ENCODE measurements around the gene CCDC167.

The CCDC167 gene

DNA sequence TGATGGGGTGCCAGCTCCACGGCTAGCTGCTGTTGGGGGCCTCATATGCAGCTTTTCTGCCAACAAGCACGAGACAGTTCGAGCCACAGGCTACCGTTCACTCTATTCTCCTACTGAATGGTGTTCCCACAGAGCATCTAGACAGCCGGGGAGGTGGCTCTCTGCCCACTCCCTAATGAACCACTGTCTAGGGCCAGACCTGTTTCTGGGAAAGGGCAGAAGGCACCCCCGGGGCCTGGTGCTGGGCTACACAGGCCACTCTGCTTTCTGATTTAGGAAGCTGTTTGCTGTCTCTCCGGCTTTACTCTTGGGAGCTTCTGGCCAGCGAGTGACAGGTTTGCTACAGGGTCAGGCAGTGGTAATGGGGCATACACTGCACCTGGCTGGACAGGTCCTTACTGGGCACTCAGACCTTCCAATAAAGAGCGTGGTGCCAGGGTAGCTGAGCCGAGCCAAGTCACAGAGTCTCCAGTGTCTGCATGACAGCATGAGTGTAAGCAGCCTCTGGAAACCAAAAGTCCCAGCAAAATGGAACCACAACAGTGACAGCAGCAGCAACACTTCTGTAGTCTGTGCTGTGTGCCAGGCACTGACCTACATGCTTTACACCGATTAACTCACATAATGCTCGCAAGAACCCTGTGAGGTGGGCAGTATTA is 8.4 kb downstream of the CCDC167 start:
- in situ Hi-C loops (cut with HindIII; ENCODE audit: low sequenced_read_pairs), result no loop called here

DNA sequence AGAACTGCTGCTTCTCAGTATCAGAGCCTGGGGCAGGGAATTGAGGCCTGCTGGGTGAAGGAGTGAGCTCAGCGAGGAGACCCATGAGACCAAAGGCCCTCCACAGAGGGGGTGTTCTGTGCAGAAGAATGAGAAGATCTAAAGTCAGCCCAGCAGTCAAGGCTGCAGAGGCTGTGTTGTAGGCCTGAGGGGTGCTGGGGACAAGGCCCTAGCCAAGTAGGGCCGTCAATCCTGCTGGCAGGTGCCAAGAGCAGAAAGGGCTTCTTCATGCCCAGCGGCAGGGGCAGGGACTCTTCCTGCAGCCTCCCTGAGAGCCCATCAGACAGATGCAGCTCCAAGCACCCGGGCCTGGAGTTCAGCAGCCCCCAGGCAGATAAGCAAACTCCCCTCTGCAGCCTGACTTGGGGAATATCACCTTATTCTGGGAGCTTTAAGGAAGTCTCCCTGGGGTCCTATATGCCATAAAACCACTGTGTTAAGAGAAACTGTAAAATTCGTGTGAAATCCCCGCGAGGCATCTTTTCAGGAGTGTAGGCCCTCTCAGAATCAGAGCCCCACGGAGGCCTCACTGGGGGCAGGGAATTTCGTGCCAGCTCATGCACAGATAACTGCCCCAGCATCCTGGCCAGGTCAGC is 9.0 kb downstream of the CCDC167 start:
- in situ Hi-C loops (cut with HindIII; ENCODE audit: low sequenced_read_pairs), result no loop called here

GRCh38 chr6:37489697-37490336 is 9.9 kb downstream of the CCDC167 start:
- in situ Hi-C loops (cut with HindIII; ENCODE audit: low sequenced_read_pairs), result no loop called here

- in situ Hi-C loops (cut with HindIII; ENCODE audit: low sequenced_read_pairs), result no loop called here
Measured at GRCh38 chr6:37488476-37488875, 11.2 kb downstream of the CCDC167 start.

- in situ Hi-C loops (cut with HindIII; ENCODE audit: low sequenced_read_pairs), result no loop called here
Measured at GRCh38 chr6:37487591-37488380, 11.9 kb downstream of the CCDC167 start.

GRCh38 chr6:37486121-37486839 is 13.4 kb downstream of the CCDC167 start:
- in situ Hi-C loops (cut with HindIII; ENCODE audit: low sequenced_read_pairs), result no loop called here

DNA sequence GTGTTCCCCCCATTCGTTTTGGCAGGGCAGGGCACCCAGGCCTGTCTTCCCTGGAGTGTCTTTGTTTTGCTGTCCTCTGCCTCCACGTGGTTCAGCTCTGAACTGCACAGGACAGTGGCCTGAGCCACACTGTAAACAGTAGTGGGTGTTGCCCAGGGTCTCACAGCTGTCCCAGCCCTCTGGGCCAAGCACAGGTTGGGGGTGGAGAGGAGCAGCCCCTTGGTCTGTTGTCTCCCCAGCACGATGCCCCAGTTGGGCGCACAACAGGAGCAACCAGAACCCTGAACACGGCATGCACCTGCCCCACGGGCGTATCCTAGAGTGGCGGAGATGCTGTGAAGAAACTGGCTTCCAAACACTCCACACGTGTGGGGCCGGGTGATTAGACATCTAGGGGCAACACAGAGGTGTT is 14.4 kb downstream of the CCDC167 start:
- in situ Hi-C loops (cut with HindIII; ENCODE audit: low sequenced_read_pairs), result no loop called here

DNA sequence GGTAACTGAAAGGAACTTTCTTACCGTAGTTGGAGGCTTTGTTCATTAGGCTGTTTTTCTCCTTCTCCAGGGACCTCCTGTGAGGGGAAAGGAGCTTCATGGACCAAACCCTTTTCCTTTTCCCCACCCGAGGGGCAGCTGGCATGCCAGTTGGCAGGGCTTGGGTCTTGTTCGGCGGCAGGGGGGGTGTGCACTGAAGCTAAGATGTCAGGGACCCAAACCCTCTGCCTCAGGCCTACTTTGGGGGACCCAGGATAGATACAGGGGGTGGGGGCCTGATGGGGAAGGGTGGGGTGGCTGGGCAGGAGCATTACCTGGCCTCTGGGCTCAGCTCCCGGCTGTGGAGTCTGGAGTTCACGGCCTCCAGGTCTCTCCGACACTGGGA is 14.9 kb downstream of the CCDC167 start:
- in situ Hi-C loops (cut with HindIII; ENCODE audit: low sequenced_read_pairs), result no loop called here

GRCh38 chr6:37483917-37484785 is 15.5 kb downstream of the CCDC167 start:
- in situ Hi-C loops (cut with HindIII; ENCODE audit: low sequenced_read_pairs), result no loop called here

GRCh38 chr6:37483252-37483901 is 16.3 kb downstream of the CCDC167 start:
- in situ Hi-C loops (cut with HindIII; ENCODE audit: low sequenced_read_pairs), result no loop called here

DNA sequence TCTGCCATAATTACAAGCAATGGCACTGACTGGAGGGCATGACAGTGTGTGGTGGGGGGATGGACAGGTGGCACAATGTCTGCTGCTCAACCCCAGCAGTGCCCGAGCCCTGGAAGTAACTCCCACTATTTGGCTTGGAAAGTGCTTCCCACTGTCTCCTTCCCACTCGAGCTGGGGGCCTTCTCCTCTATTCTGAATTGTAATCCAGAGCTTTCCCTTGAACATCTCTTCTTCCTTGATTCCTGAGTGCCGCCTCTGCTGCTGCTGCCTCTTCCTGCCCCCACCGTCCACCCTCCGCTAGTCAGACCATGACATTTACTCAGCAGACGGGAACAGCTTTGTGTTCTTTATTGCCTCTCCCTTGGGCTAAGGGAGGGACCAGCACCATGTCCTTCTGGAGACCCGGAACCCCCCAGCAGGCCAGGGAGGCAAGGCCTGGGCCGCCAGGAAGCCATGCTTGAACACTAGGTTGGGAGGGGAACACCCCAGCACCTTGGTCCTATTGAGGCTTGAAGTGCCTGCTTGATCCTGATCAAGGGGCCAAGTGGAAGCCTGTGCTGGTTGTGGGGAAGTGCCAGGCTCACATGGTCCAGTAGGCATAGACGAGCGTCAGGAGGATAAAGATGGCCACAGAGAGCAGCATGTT is 17.0 kb downstream of the CCDC167 start:
- in situ Hi-C loops (cut with HindIII; ENCODE audit: low sequenced_read_pairs), result no loop called here

- in situ Hi-C loops (cut with HindIII; ENCODE audit: low sequenced_read_pairs), result no loop called here
Measured at GRCh38 chr6:37481711-37482605, 17.7 kb downstream of the CCDC167 start.

DNA sequence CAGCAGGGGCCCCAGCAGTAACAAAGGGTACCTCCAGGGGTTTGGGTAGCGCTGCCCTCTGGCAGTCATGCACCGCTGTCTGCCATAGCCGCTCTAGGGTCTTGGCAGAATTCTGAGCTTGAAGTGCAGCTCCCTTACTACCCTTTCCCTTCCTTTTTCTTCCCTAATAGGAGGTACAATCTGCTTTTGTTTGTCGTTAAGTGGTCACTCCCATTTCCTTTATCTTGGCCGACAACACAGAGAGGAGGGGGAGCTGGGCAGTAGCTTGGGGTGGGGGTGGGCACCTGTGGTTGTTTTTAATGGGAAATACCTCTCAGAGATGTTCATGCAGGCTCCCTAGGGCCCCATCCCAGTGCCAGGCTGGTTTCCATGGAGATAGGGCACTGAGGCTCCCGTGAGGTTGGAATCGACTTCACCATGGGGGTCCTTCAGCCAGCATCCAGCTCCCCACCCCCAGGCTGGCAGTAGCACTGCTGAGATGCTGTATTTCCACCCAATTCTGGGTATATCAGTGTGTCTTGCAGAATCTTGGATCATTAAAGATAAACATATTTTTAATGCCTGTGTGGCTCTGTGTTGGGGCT is 18.6 kb downstream of the CCDC167 start:
- in situ Hi-C loops (cut with HindIII; ENCODE audit: low sequenced_read_pairs), result no loop called here

DNA sequence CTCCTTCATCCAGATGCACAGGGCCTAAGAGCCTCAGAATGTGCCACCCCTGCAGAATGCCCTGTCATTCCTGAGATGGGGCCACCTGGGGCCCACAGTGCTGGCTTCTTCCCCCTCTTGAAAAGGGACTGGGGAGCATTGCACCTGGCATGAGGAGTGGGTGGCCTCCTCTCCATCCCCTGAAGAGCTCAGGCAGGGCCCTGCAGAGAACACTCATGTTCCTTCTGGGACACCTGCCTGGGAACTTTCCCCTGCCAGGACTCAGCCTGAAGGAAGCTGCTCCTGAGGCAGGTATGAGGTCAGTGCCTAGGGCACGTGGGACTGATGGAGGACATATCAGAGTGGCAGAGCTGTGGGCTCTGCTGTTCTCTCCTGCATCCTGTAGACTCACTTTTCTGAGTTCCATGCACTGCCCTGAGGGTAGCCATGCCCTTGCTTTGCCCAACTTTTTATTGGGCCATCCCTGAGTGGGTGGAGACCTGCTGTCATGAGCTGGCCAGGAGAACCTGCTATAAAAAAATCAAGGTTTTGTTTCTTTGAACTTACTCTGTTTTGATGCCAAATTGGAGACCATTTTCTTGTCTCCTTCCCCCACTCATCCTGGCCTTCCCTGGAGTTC is 19.5 kb downstream of the CCDC167 start:
- in situ Hi-C loops (cut with HindIII; ENCODE audit: low sequenced_read_pairs), result no loop called here

DNA sequence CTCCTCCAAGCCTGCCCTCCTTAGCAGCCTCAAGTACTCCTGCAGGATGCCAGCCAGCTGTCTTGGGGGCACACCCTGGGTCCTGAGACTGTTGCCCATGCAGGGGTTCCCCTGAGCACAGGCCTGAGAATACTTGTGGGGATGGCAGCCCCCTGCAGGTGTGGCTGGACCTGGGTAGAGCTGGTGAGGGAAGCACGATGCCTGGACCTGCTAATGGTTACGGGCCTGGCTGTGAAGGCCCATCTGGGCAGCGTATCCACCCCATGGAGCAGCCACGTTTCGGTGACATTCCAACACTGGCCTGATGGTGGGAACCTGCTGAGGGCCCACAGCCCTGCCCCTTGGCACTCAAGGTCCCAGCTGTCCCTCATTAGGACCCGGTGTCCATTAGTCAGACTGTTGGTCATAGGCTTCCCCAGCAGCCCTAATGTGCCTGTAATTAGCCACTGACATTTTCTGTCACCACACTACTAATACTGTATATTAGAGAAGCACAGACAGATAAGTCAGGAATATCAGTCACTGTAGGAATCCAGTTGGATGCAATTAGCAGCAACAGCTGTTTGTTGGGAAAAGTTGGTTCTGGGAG is 20.3 kb downstream of the CCDC167 start:
- in situ Hi-C loops (cut with HindIII; ENCODE audit: low sequenced_read_pairs), result no loop called here

DNA sequence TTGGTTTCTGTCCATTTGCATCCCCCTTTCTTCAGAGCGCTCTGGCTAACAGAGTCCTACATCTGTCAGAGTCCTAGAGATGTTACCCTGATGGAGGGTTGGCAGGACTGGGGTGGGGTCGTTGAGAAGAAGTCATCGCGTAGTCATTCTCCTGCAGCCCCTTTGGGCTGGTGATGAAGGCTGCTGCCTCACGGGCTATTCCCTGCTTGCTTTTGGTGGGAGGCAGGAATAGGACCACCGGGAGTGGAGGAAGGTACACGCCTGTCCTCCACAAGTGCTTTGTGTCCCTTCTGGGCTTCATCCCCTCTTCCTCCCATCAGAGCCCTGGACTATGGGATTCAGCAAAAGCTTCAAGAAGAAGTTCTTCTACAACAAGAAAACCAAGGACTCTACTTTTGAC is 20.9 kb downstream of the CCDC167 start:
- in situ Hi-C loops (cut with HindIII; ENCODE audit: low sequenced_read_pairs), result no loop called here
